GM18519 (cell line): Measurements from ENCODE around the gene EPS15.
"Not testable (repeated sequence)": the region's sequence is repeated elsewhere in the genome, so short reads cannot be mapped to it uniquely, and the experiment has no call there.

Experiments used
- ATAC-seq: cut with Tn5 transposase; IDR thresholded peaks from one replicate; pipeline ENCODE4 v1.9.1; 2021; ENCODE audit warnings: mild to moderate bottlenecking, moderate library complexity; ENCODE audit not compliant: unreplicated experiment, low FRiP score

EPS15 gene

GRCh38 chr1:51549016-51549619 lies 30.1 kb upstream of the EPS15 start:
- ATAC-seq, result no peak

- no peak for ATAC-seq
These were observed 24.8 kb upstream of the EPS15 start for GRCh38 chr1:51543858-51544257.

GRCh38 chr1:51542158-51542953 lies 23.3 kb upstream of the EPS15 start:
- no peak for ATAC-seq

GRCh38 chr1:51541313-51542050 lies 22.4 kb upstream of the EPS15 start:
- no peak for ATAC-seq

- no peak for ATAC-seq
These were observed 18.5 kb upstream of the EPS15 start for GRCh38 chr1:51537568-51537967.

GRCh38 chr1:51535006-51535592 lies 16.0 kb upstream of the EPS15 start:
- no peak for ATAC-seq

- ATAC-seq, result no peak
These were observed 15.4 kb upstream of the EPS15 start for GRCh38 chr1:51534447-51534846.

GRCh38 chr1:51532853-51533252 lies 13.8 kb upstream of the EPS15 start:
- no peak for ATAC-seq

GRCh38 chr1:51530447-51530846 lies 11.4 kb upstream of the EPS15 start:
- not testable (repeated sequence) for ATAC-seq

- no peak for ATAC-seq
These were observed 8.1 kb upstream of the EPS15 start for GRCh38 chr1:51527144-51527543.

- no peak for ATAC-seq
These were observed 7.2 kb upstream of the EPS15 start for GRCh38 chr1:51526248-51526647.

- no peak for ATAC-seq
These were observed 6.2 kb upstream of the EPS15 start for GRCh38 chr1:51525295-51525694.

- no peak for ATAC-seq
These were observed 5.8 kb upstream of the EPS15 start for GRCh38 chr1:51524817-51525216.

- no peak for ATAC-seq
These were observed 4.9 kb upstream of the EPS15 start for GRCh38 chr1:51523931-51524330.

- ATAC-seq, result no peak
These were observed 1.7 kb upstream of the EPS15 start for GRCh38 chr1:51520700-51521248.

GRCh38 chr1:51519865-51520699 lies 1.0 kb upstream of the EPS15 start:
- ATAC-seq, result no peak

- peak; percentile 23 for ATAC-seq
These were observed 449 bp downstream of the EPS15 start for GRCh38 chr1:51518586-51519047.

- no peak for ATAC-seq
These were observed 957 bp downstream of the EPS15 start for GRCh38 chr1:51518033-51518585.

GRCh38 chr1:51517361-51518032 lies 1.6 kb downstream of the EPS15 start:
- no peak for ATAC-seq
